ENCODE measurements around the gene DUXB.

Gene DUXB

DNA sequence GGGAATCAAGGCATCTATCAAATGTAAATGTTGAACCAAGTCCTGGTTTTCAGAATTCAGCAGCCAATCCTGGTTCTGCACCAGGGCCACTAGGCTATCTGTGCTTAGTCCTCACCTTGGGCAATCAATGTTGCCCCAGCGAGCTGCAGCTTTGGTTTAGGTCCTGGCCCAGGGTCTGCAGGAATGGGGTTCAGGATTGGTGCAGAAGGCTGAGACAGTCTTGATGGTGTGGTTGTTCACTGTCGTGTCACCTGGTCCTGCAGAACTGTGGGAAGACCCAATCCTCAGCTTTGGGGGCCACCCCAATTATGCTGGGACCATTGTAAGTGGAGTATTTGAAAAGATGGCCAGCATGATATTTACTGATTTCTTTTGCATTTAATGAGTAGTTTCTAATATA lies 43.1 kb downstream of the DUXB start:
- H2AFZ ChIP-seq (ENCODE audit: low read depth, low read length) = no peak overlapping the region
- H3K27me3 ChIP-seq (ENCODE audit: control insufficient read depth in 1 of 2, insufficient read depth in 1 of 2, low read length in 2 of 2) = no peaks in the 10 kb centered on the region
- H2BK5ac ChIP-seq (ENCODE audit: low read depth, low read length, poor library complexity, severe bottlenecking) = no peak overlapping the region
- H4K8ac ChIP-seq (ENCODE audit: low read length) = no peak overlapping the region
- peaks cover 21% of the 10 kb centered on the region for H3K79me1 ChIP-seq (replicated peaks; ENCODE audit: low read length, poor library complexity, severe bottlenecking)
- no peak overlapping the region for H3K23ac ChIP-seq (ENCODE audit: low read length in 2 of 2)
- no peak overlapping the region for H3K9ac ChIP-seq (ENCODE audit: low read length)
- H2AK5ac ChIP-seq (ENCODE audit: low read length, severe bottlenecking) = no peak overlapping the region
- peaks cover 26 to 72% of the 10 kb centered on the region in 2 experiments for H3K36me3 ChIP-seq (ENCODE audit: control insufficient read depth in 1 of 2, insufficient read depth in 2 of 2, low read depth in 1 of 2, low read length in 2 of 2)
- H2BK120ac ChIP-seq (ENCODE audit: low read depth, low read length) = no peak overlapping the region
- no peak overlapping the region for H3K4me2 ChIP-seq (ENCODE audit: low read length, poor library complexity, severe bottlenecking)
- no peak overlapping the region for H3K4ac ChIP-seq (ENCODE audit: low read depth in 1 of 2, low read length in 2 of 2)
- no peak overlapping the region for H2BK12ac ChIP-seq (ENCODE audit: low read length in 2 of 2)
- no peaks in the 10 kb centered on the region for H3K9me3 ChIP-seq (ENCODE audit: control insufficient read depth, low read length)
- WGBS = 93% methylated on average over 2 of the region's 2 CpGs
- no peak overlapping the region for H3K27ac ChIP-seq (ENCODE audit: low read length, poor library complexity, severe bottlenecking)
- no peak for DNase-seq
- H2BK15ac ChIP-seq (ENCODE audit: low read depth, poor library complexity, severe bottlenecking) = no peak overlapping the region
- H3K18ac ChIP-seq (ENCODE audit: low read depth in 1 of 2, low read length in 2 of 2) = no peak overlapping the region
- H4K91ac ChIP-seq (ENCODE audit: low read length) = no peak overlapping the region
- H3K14ac ChIP-seq (ENCODE audit: low read length in 2 of 2) = no peak overlapping the region
- H3K4me1 ChIP-seq (ENCODE audit: control insufficient read depth, insufficient read depth, low read depth, low read length) = peaks cover 3% of the 10 kb centered on the region
- H3K4me3 ChIP-seq (ENCODE audit: insufficient read depth in 1 of 2, low read depth in 1 of 2, low read length in 2 of 2) = no peak overlapping the region

DNA sequence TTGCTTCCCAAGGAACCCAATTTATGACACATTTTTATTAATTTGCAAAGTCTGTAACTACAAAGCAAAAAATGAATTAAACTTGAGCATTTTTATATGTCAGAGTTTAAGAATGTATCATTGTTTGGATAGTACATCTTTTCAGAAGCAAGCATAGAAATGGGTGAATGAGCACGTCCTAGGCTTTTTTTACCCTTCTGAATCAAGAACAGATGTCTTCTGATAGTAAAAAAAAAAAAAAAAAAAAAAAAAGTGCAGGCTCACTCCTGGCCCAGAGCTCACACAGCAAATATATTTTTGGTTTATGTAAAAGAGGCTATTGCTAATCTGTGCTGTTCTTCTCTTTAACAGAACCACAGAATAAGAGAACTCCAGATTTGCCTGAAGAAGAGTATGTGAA lies 47.3 kb downstream of the DUXB start:
- no CpG with 5 or more reads among the region's 1 CpG for WGBS
- no peak overlapping the region for H3K4ac ChIP-seq (ENCODE audit: low read depth in 1 of 2, low read length in 2 of 2)

GRCh38 chr16:75648265-75649076 lies 52.8 kb downstream of the DUXB start:
- Histone ChIP-seq H2BK12ac (ENCODE audit: low read length in 2 of 2) (peak overlapping the region; percentile 79 to 92), H3K36me3 (ENCODE audit: control insufficient read depth in 1 of 2, insufficient read depth in 2 of 2, low read depth in 1 of 2, low read length in 2 of 2) (peaks cover 8 to 21% of the 10 kb centered on the region in 2 experiments), H2AK5ac (ENCODE audit: low read length, severe bottlenecking) (peak overlapping the region; percentile 69), H2AFZ (ENCODE audit: low read depth, low read length) (peak overlapping the region; percentile 98), H3K4ac (ENCODE audit: low read depth in 1 of 2, low read length in 2 of 2) (peak overlapping the region; percentile 79 to 97), H2BK15ac (ENCODE audit: low read depth, poor library complexity, severe bottlenecking) (peak overlapping the region; percentile 88), H3K14ac (ENCODE audit: low read length in 2 of 2) (peak overlapping the region in 1 of 2 experiments; percentile 99), H4K91ac (ENCODE audit: low read length) (peak overlapping the region; percentile 94), H3K4me3 (ENCODE audit: insufficient read depth in 1 of 2, low read depth in 1 of 2, low read length in 2 of 2) (peak overlapping the region; percentile 99 to 100), H3K27ac (ENCODE audit: low read length, poor library complexity, severe bottlenecking) (peak overlapping the region; percentile 96), H3K23ac (ENCODE audit: low read length in 2 of 2) (peak overlapping the region; percentile 9 to 95), H3K9me3 (ENCODE audit: control insufficient read depth, low read length) (no peaks in the 10 kb centered on the region), H3K79me1 (replicated peaks; ENCODE audit: low read length, poor library complexity, severe bottlenecking) (no peaks in the 10 kb centered on the region), H3K4me2 (ENCODE audit: low read length, poor library complexity, severe bottlenecking) (peak overlapping the region; percentile 83), H3K9ac (ENCODE audit: low read length) (peak overlapping the region; percentile 100), H3K4me1 (ENCODE audit: control insufficient read depth, insufficient read depth, low read depth, low read length) (peaks cover 18% of the 10 kb centered on the region), H3K27me3 (ENCODE audit: control insufficient read depth in 1 of 2, insufficient read depth in 1 of 2, low read length in 2 of 2) (no peaks in the 10 kb centered on the region), H2BK5ac (ENCODE audit: low read depth, low read length, poor library complexity, severe bottlenecking) (peak overlapping the region; percentile 77), H2BK120ac (ENCODE audit: low read depth, low read length) (no peak overlapping the region), H3K18ac (ENCODE audit: low read depth in 1 of 2, low read length in 2 of 2) (peak overlapping the region; percentile 99), H4K8ac (ENCODE audit: low read length) (peak overlapping the region; percentile 94)
- DNase-seq = peak; percentile 86
- WGBS = under 1% methylated on average over 54 of the region's 62 CpGs

More for the DNA sequence above, 47.3 kb downstream of the DUXB start:
- Histone ChIP-seq H3K4me3 (ENCODE audit: insufficient read depth in 1 of 2, low read depth in 1 of 2, low read length in 2 of 2) (peak overlapping the region in 1 of 2 experiments; percentile 54), H3K14ac (ENCODE audit: low read length in 2 of 2) (no peak overlapping the region), H2AFZ (ENCODE audit: low read depth, low read length) (no peak overlapping the region), H4K8ac (ENCODE audit: low read length) (no peak overlapping the region), H3K79me1 (replicated peaks; ENCODE audit: low read length, poor library complexity, severe bottlenecking) (peaks cover 18% of the 10 kb centered on the region), H3K9ac (ENCODE audit: low read length) (peak overlapping the region; percentile 100), H4K91ac (ENCODE audit: low read length) (no peak overlapping the region), H2BK120ac (ENCODE audit: low read depth, low read length) (no peak overlapping the region), H2BK15ac (ENCODE audit: low read depth, poor library complexity, severe bottlenecking) (no peak overlapping the region), H2BK5ac (ENCODE audit: low read depth, low read length, poor library complexity, severe bottlenecking) (no peak overlapping the region), H3K9me3 (ENCODE audit: control insufficient read depth, low read length) (no peaks in the 10 kb centered on the region), H3K4me2 (ENCODE audit: low read length, poor library complexity, severe bottlenecking) (no peak overlapping the region), H2AK5ac (ENCODE audit: low read length, severe bottlenecking) (no peak overlapping the region), H2BK12ac (ENCODE audit: low read length in 2 of 2) (no peak overlapping the region), H3K4me1 (ENCODE audit: control insufficient read depth, insufficient read depth, low read depth, low read length) (peaks cover 9% of the 10 kb centered on the region), H3K36me3 (ENCODE audit: control insufficient read depth in 1 of 2, insufficient read depth in 2 of 2, low read depth in 1 of 2, low read length in 2 of 2) (peaks cover 17 to 47% of the 10 kb centered on the region in 2 experiments), H3K23ac (ENCODE audit: low read length in 2 of 2) (no peak overlapping the region), H3K27ac (ENCODE audit: low read length, poor library complexity, severe bottlenecking) (no peak overlapping the region), H3K27me3 (ENCODE audit: control insufficient read depth in 1 of 2, insufficient read depth in 1 of 2, low read length in 2 of 2) (no peaks in the 10 kb centered on the region), H3K18ac (ENCODE audit: low read depth in 1 of 2, low read length in 2 of 2) (no peak overlapping the region)
- DNase-seq = no peak

- H3K4me1 ChIP-seq (ENCODE audit: control insufficient read depth, insufficient read depth, low read depth, low read length) = peaks cover 17% of the 10 kb centered on the region
- H3K18ac ChIP-seq (ENCODE audit: low read depth in 1 of 2, low read length in 2 of 2) = peak within 1 kb of the TSS; percentile 99
- no peak within 1 kb of the TSS for H2BK120ac ChIP-seq (ENCODE audit: low read depth, low read length)
- DNase-seq = peak; percentile 94
- H2BK15ac ChIP-seq (ENCODE audit: low read depth, poor library complexity, severe bottlenecking) = peak within 1 kb of the TSS; percentile 88
- peaks cover 8 to 26% of the 10 kb centered on the region in 2 experiments for H3K36me3 ChIP-seq (ENCODE audit: control insufficient read depth in 1 of 2, insufficient read depth in 2 of 2, low read depth in 1 of 2, low read length in 2 of 2)
- H3K79me1 ChIP-seq (replicated peaks; ENCODE audit: low read length, poor library complexity, severe bottlenecking) = no peaks in the 10 kb centered on the region
- WGBS = under 1% methylated on average over 71 of the region's 76 CpGs
- peak within 1 kb of the TSS; percentile 82 for H3K4me2 ChIP-seq (ENCODE audit: low read length, poor library complexity, severe bottlenecking)
- H4K91ac ChIP-seq (ENCODE audit: low read length) = peak within 1 kb of the TSS; percentile 94
- H3K9me3 ChIP-seq (ENCODE audit: control insufficient read depth, low read length) = no peaks in the 10 kb centered on the region
- H3K23ac ChIP-seq (ENCODE audit: low read length in 2 of 2) = peak within 1 kb of the TSS; percentile 9 to 95
- peak within 1 kb of the TSS; percentile 69 for H2AK5ac ChIP-seq (ENCODE audit: low read length, severe bottlenecking)
- peak within 1 kb of the TSS; percentile 99 to 100 for H3K4me3 ChIP-seq (ENCODE audit: insufficient read depth in 1 of 2, low read depth in 1 of 2, low read length in 2 of 2)
- peak within 1 kb of the TSS; percentile 96 for H3K27ac ChIP-seq (ENCODE audit: low read length, poor library complexity, severe bottlenecking)
- peak within 1 kb of the TSS; percentile 79 to 92 for H2BK12ac ChIP-seq (ENCODE audit: low read length in 2 of 2)
- peak within 1 kb of the TSS; percentile 77 for H2BK5ac ChIP-seq (ENCODE audit: low read depth, low read length, poor library complexity, severe bottlenecking)
- H4K8ac ChIP-seq (ENCODE audit: low read length) = peak within 1 kb of the TSS; percentile 98
- H3K27me3 ChIP-seq (ENCODE audit: control insufficient read depth in 1 of 2, insufficient read depth in 1 of 2, low read length in 2 of 2) = no peaks in the 10 kb centered on the region
- peak within 1 kb of the TSS; percentile 100 for H3K9ac ChIP-seq (ENCODE audit: low read length)
- peak within 1 kb of the TSS; percentile 98 for H2AFZ ChIP-seq (ENCODE audit: low read depth, low read length)
- peak within 1 kb of the TSS in 1 of 2 experiments; percentile 99 for H3K14ac ChIP-seq (ENCODE audit: low read length in 2 of 2)
- peak within 1 kb of the TSS; percentile 79 to 97 for H3K4ac ChIP-seq (ENCODE audit: low read depth in 1 of 2, low read length in 2 of 2)
These were observed 53.6 kb downstream of the DUXB start, which contains the start of the genes KARS1 and TERF2IP for GRCh38 chr16:75647492-75648264. Gene KARS1 (minus strand): TSS chr16:75647665. CDS start chr16:75647639, 26 bp downstream. Gene TERF2IP (plus strand): TSS chr16:75647773. CDS start chr16:75647883, 110 bp downstream.
